Measurements from ENCODE around the gene SLC66A3.
"Not testable (repeated sequence)": the region's sequence is repeated elsewhere in the genome, so short reads cannot be mapped to it uniquely, and the experiment has no call there.

Gene SLC66A3

DNA sequence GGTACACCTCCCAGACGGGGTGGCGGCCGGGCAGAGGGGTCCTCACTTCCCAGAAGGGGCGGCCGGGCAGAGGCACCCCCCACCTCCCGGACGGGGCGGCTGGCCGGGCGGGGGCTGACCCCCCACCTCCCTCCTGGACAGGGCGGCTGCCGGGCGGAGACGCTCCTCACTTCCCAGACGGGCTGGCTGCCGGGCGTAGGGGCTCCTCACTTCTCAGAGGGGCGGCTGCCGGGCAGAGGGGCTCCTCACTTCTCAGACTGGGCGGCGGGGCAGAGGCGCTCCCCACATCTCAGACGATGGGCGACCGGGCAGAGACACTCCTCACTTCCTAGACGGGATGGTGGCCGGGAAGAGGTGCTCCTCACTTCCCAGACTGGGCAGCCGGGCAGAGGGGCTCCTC, 9.8 kb downstream of the SLC66A3 start:
- DNase-seq, result not testable (repeated sequence)

DNA sequence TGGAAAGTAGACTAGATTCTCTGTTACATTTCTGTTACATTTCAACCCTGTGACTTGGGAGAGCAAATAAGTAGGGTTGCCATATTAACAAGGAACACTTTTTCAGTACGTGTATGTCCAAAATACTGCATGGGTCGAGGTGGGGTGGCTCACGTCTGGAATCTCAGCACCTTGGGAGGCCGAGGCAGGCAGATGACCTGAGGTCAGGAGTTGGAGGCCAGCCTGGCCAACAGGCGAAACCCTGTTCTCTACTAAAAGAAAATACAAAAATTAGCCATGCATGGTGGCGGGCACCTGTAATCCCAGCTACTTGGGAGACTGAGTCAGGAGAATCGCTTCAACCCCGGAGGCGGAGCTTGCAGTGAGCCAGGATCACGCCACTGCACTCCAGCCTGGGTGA, 11.2 kb downstream of the SLC66A3 start:
- no peak for DNase-seq

DNA sequence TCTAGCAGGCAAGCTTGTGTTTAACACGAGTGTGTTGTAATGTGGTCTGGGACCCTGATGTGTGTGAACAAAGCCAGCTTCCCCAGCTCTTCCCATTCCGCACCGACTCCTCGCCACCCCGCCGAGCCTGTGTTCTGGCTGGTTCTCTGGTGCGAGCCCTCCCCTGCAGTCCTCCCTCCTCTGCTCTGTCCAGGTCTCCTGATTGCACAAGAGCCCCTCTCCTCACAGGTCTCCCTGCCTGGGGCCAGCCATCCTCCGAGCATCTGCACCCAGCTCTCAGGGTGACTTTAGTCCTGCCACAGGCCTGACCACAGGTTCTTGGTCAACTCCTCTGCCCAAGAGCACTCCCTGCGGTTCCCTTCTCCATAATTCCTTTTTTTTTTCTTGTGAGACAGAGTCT, 13.2 kb downstream of the SLC66A3 start:
- no peak for DNase-seq

DNA sequence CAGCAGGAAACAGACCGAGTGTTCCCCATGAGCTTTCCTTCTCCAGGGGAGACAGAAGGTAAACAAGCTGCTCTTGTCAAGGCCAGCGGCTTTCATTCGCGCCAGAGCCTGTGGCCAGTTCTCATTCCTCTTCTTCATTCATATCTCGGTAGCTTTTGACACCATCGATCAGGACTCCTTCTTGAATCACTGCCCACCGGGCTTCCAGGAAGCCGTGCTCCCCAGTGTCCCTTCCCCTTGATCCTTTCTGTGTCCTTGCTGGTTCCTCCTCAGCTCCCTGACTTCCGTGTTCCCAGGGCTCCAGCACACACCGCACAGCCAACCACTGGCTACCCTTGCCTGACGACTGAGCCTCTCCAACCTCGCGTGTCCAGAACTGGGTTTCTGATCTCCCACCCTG, 14.1 kb downstream of the SLC66A3 start:
- no peak for DNase-seq

DNA sequence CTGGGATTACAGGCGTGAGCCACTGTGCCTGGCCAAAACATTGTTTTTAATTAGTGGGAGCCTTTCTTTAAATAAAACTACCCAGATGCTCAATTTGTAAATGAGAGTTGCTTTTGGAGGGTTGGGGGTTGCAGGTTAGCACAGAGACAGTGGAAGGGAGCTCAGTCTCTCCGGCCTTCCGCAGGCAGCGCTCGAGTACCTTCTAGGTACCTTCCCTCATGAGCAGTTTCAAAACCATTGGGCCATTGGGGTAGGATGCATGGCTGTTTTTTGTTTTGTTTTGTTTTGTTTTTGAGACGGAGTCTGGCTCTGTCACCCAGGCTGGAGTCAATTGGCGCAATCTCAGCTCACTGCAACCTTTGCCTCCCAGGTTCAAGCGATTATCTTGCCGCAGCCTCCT, 19.0 kb downstream of the SLC66A3 start:
- DNase-seq, result no peak

DNA sequence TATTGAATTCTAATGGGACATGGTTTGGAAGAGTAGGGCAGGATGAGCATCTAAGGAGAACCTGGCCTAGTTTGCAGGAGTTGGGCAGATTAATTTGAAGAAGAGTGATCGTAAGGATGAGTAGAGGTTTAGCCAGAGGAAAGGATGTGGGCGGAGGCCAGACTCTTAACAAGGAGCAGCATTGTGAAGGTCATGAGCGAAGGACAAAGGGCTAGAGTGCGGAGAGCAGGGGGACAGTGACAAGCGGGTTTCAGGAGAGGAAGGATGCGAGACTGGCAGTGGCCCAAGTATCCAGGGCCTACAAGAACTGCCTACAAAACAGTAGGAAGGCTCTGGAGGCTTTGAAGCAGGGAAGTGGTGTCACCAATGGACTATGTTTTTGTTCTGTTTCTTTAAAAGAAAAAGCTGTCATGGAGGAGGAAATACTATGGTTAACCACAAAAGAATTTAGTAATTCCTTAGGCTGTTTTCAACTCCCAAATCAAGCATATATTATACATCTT, 20.1 kb downstream of the SLC66A3 start:
- DNase-seq, result peak; percentile 32

DNA sequence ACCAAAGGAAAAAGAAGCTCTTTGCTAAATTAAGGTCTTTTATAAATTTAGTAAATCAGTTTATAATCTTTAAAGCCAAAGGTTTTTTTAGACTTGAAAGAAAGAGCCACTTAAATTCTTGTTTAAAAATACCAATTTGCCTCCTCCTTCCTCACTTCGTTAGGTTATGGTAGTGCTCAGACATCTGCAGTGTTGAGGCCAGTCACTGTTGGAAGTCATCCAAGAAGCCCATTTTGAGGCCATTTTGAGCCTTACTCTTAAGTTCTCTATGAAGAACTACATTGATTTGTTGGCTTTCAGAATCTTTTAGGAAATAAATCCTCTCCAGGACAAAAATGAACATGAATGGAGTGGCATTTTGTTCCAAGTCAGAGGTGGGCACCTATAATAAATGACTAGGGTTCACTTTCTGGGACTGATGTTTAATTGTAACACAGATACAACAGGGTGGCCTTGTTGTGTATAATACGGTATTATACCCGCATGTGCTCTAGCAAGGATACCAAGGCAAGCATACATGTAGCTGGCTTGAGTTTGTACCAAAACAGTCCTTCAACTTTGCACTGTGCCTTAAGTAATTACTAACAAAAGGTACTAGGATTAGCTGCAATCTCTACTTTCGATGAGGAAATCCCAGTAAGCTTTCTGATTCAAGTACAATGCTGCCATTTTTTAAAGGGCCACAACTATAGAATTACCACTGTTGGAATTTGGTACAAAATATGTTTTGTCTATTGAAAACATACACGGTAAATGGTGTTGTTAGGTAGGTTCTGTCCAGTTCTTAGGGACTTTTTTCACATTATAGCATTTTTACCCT, 22.8 kb downstream of the SLC66A3 start:
- no peak for DNase-seq

DNA sequence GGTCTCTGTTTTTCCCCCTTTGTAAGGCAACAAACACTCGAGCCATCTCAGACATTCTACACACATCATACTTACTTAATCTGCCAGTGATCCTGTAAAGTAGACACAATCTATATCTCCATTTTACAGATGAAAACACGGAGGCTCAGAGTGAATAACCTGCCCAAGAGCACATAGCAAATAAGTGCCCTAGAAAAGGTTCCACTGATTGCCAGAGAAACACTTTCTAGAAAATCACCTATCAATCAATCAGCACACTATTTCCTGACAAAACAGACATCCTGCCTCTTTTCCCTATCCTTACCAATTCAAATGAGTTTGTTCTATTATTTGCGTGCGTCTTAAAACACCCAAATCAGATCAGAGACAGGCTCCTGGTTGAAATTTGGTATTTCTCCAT, 23.9 kb downstream of the SLC66A3 start:
- DNase-seq, result no peak

DNA sequence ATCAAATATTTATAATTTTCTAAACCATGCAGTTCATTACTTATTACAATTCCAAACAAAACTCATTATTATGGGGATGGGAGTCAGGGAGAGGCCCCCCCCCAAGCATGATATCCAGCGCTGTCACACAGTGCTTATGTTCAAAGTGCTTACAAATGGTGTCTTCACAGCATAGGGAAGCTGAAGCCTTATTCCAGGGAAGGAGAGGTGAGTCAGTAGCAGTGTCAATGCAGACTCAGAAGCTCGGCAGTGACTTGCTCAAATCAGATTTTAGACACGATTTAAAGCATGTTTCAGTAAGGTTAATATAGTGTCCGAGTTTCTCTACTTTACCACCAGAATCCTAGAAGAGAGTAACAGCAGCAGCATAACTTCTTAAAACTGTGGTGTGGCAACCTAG, 24.6 kb downstream of the SLC66A3 start:
- DNase-seq, result no peak

DNA sequence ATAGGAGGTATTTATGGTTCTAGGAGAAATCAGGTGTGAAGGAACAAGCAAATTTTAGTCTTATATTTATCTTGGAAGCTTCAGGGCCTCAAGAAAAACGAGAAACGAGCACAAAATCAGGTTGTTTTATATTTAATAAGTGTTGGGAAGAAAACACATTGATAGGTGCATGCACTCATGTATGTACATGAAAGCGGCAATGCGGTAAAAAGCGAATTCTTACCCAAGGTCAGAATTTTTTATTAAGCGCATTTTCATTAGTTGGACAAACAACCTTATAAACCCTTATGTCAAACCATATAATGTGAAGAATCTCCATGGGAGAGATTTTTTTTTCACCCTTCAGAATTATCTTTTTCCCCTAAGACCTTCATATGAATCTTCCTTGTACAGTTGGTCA, 25.4 kb downstream of the SLC66A3 start:
- DNase-seq, result no peak

DNA sequence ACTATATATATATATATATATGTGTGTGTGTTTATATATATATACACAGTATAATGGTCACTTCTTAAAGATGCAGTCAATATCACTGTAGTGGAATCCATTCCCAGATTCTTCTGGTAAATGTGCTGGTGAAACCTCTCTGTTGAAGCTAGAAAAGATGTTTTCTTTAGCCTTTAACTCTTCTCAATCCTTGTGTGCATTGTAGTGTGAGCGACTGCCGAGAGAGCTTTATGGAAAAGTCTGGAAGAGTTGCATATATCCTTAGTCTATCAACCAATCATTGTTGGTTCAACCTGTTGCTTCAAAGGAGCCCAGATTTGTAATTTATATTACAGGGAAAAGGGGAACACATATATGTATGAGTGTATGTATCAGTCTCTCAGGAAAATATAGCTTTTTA, 27.7 kb downstream of the SLC66A3 start:
- DNase-seq, result no peak

DNA sequence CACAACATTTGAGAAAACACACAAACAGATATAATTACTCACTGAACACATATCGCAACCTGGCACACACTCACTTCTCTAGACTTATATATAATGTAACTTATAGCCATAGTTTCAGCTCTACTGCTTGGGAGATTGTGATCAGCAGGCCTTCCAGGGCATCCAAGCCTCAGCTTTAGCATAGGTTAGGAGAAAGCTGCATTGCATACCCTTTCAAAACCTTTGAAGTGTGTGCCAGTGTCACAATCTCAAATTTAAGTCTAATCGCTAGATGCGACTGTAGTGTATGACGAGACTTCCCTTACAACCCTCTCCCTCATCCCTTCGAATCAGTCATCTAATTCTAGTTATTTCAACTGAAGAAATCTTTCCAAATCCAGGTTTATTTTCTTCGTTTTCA, 30.9 kb downstream of the SLC66A3 start:
- DNase-seq, result no peak

DNA sequence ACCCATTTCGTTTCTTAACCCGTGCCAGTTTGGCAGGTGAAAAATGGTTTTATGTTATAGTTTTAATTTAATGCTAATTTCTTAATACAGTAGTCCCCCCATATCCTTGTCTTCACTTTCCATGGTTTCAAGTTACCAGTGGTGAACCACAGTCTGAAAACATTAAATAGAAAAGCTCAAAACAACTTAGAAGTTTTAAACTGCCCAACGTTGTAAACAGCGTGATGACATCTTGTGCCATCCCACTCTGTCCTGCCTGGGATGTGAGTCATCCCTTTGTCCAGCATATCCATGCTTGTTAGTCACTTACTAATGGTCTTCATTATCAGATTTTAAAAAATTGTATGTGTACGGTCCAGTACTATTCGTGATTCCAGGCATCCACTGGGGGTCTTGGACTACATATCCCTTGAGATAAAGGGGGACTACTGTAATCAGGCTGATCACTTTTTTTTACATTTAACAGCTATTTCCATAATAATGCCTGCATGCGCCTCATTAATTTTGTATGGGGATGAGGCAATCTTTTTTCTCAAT, 31.9 kb downstream of the SLC66A3 start:
- DNase-seq, result no peak

DNA sequence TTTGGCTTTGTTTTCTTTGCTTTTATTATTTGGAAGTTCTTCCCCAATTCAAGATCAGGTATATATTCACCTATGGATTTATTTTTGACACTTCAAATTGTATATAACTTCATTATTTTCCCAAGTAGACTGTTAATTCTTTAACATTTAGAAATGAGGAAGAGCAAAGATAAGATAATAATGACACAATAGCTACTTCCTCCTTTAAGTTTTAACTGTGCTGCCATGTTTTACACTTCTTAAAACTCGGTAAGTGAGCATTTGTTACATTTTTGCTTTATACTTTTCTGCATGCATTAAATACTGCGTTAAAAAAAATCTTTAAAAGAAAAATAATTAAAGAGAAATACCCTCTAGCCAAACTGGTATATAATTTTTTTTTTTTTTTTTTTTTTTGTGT, 32.5 kb downstream of the SLC66A3 start:
- DNase-seq, result peak; percentile 55

DNA sequence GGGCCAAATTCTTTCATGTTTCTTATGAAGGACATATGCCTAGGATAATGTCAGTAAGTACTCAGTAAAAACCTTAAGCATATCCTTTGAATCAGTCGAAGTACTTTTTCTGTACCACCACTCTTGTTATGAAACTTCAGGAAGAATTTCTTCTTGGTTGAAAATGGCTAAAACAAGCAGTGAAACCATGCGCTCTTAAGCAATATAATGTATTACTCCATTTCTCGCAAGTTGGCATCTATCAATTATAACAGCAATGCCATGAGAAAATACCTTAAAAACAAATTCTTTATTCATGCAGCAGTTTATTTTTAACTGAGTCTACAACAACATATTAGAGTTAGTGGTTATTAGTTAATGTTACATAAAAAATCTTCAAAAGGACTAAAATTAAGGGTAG, 41.0 kb downstream of the SLC66A3 start:
- DNase-seq, result no peak

DNA sequence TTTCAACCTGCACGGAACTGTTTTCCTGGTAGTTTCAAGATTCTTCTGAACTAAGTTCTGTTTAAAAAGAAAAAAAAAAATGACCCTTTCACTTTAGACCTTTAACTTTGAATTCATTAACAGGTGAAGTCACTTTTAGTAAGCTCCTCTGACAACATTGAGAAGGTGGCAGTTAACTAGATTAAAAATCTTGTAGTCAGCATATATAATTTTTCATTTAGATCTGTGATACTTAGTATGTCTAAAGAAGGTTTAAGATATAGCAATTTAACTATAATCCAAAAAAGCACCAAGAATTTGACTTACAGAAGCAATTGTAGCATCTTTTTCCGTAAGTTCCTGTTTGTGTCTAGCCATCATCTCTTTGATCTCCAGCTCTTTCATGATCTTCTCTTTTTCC, 45.4 kb downstream of the SLC66A3 start:
- DNase-seq, result no peak

DNA sequence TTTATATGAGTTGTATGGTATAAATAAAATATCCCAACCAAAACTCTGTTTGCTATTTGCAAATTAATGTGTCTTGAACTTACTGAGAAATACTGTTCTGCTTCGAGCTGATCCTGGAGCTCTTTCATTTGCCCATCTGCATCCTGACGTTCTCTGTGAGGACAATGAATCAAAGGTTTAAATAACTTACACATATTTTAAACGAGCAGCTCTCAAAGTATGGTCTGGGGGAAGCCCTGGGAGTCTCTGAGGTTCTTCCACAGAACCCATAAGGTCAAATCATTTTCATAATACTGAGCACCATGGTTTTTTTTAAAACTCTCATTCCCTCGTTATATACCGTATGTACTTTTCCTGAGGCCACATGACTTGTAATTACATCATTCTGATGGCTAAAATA, 46.7 kb downstream of the SLC66A3 start:
- no peak for DNase-seq

DNA sequence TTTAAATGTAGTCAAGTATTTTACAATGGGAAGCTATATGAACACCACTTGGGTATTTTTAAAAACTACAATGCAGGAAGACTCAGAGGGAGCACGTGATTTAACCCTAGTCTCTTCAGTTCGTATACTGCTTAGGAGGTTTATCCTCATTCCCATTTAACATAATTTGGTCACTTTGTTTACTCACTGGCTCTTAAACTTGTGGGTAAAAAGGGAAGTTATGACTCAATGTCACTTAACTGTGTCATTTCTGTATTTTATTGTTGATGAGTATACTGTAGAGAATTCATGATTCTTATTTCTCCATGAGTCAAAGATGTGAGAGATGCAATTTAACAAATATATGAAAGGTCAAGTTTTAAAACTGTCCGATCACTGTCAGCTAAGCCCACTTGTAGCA, 48.2 kb downstream of the SLC66A3 start:
- DNase-seq, result peak; percentile 24

DNA sequence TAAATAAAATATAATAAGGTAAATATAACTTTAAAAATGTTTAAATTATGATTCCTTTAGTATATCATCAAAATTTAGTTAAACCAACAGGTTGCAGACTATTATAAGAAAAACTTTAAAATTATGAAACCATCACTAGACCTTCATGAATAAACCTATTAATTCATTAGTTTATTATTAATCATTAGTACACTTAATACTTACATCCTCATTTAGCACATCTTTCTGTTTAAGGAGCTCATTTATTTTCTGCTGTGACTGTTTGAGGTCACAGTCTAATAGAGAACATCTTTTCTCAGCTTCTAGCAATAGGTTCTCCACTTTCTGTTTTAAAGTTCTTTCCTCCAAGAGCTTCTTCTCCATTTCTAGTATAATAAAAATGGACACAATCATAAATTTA, 52.8 kb downstream of the SLC66A3 start:
- no peak for DNase-seq

DNA sequence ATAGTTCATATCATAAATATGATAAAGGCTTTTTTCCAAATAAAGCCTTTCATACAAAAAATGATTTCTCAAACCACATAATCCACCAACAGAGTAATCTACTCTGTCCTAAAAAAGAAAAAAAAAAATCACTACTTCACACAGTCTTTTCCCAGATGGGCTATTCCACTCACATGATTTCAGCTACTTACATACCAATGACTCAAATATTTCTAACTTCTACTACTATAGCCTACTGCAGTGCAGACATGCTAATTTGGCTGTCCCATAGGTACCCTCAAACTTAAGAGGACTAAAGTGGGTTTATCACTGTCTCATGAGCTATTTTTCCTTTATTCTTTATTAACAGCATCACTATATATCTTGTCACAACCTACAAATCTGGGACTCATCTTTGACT, 57.4 kb downstream of the SLC66A3 start:
- no peak for DNase-seq

DNA sequence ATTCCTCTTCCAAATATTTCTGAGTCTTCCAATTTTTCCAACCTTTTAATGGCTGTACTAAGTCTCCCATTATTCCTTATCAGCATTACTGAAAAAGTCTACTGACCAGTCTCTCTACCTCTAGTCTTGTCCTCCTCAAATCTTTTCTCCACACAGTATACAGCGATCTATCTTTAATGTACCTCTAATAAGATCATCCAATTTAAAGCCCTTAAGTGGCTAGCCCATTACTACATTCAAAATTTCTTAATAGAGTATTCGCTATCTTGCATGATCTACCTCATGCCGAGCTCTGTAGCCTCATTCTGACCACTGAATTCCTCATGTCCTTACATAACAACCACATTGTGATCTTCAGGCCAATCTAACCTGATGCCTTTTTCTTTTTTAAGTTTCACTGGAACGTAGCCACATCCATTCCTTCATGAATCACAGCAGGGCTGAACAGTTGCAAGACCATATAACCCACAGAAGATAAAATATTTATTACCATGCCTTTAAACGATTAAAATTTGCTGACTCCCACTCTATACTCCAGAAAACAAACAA, 57.9 kb downstream of the SLC66A3 start:
- no peak for DNase-seq

DNA sequence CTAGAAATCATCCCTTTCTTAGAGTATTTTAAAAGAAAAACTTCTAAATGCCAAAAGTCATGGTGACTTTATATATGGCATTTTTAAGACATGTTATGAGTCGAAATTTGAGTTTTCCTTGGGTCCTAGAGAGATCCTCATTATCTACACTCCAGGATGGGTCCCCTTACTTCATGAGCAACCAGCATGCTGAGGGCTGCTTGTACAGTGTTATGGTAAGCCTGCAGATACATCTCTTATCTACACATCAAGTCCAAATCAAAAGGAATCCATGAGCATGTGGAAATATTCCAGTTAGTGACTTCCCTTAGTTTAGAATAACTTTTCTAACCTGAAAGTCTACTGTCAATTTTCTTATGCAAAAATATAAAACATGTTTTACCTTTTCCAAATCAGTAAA, 58.7 kb downstream of the SLC66A3 start:
- no peak for DNase-seq

DNA sequence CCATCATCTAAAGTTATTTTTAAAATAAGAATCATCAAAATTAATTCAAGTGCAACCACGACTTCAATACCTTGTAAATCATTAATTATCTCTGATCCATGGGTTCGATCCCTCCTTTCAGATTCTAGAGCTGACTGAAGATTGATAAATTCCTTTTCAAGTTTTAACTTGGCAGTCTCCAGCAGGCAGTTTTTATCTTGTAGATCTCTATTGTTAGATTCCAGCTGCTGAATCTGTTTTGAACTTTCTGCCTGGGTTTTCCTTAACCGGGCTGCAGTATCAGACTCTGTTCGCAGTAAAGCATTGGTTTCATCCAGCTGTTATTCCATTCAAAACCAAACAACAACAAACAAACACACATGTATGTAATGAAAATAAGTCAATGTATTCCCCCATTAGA, 59.5 kb downstream of the SLC66A3 start:
- no peak for DNase-seq

DNA sequence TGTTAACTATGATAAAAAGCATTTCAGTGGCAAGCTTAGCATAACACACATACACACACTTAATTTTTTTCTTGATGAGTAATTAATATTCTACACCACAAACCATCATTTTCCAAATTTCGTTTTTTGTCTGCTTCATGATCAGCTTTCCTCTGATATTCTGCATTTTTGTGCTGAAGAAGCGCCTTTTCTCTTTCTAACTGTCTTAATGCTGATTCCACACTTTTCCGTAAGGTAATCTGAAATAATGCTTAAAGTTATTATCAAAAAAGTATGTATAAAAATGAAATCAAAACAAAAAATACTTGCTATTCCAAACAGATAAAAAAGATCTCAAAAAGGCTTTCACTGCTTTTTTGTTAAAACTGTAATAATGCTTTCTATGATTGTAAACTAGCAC, 60.1 kb downstream of the SLC66A3 start:
- DNase-seq, result no peak

DNA sequence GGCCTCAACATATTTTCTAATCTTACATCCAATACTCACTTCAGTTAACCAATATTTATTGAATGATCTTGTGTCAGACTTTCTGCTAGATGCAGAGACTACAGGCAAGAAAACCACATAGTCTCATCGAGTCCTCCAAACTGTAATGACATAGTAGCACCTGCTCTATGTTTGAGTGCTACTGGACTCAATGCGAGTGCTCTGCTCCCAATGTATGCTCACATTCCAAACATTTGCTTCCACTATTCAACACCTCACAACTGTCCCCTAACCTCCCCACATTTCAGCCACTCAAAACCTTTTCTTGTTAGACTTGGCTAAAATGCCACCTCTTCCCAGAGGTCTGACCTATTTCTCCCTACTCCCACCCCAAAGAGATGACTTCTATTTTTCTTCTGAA, 65.2 kb downstream of the SLC66A3 start:
- no peak for DNase-seq
